MCF 10A (cell line): ENCODE measurements around the gene GPR37L1. TPM values are rescaled to one million over a fixed set of nuclear protein-coding genes. Genes with fewer than 3 reads are reported as not detected.

Source experiments
- BruUV-seq: library from RNA; stranded (reverse); fragments of 400-500 nt; replicated peaks from 2 replicates; lab custom pipeline; 2021; lab: Mats Ljungman, UMichigan
- CTCF ChIA-PET: fragments of 300-600 bp; sonication (Branson Sonifier 250); formaldehyde crosslinking; extraction: SDS; loops from one replicate; lab custom pipeline; 2021; ENCODE audit warnings: antibody characterized with exemption, inconsistent platforms; lab: Yijun Ruan, JAX
- POLR2A ChIA-PET: fragments of 300-600, 350-650 bp; sonication (Branson Sonifier 250); formaldehyde crosslinking; extraction: SDS; loops from one replicate; lab custom pipeline; 2020; ENCODE audit warnings: antibody characterized with exemption, inconsistent platforms; lab: Yijun Ruan, JAX
- DNase-seq: peaks from one replicate; pipeline ENCODE4 v3.0.0-alpha.2; 2018; ENCODE audit not compliant: unreplicated experiment
- H3K27ac Mint-ChIP-seq: one replicate; pipeline ENCODE4 v1.8.0; 2022; ENCODE audit warnings: mild to moderate bottlenecking, low read depth, mixed read lengths; ENCODE audit not compliant: unreplicated experiment
- H3K27me3 Mint-ChIP-seq: one replicate; pipeline ENCODE4 v1.8.0; 2022; ENCODE audit warnings: mixed read lengths; ENCODE audit not compliant: insufficient read depth, unreplicated experiment
- H3K36me3 Mint-ChIP-seq: one replicate; pipeline ENCODE4 v1.8.0; 2022; ENCODE audit warnings: mild to moderate bottlenecking, moderate library complexity, mixed read lengths; ENCODE audit not compliant: insufficient read depth, unreplicated experiment
- H3K4me1 Mint-ChIP-seq: one replicate; pipeline ENCODE4 v1.8.0; 2022; ENCODE audit warnings: mixed read lengths; ENCODE audit not compliant: insufficient read depth, unreplicated experiment
- H3K4me3 Mint-ChIP-seq: one replicate; pipeline ENCODE4 v1.8.0; 2022; ENCODE audit warnings: mild to moderate bottlenecking, moderate library complexity, mixed read lengths; ENCODE audit not compliant: unreplicated experiment
- H3K9me3 Mint-ChIP-seq: one replicate; pipeline ENCODE4 v1.8.0; 2022; ENCODE audit warnings: mixed read lengths; ENCODE audit not compliant: unreplicated experiment
- CTCF ChIP-seq: fragments of 200-600 bp; IDR thresholded peaks from one replicate; pipeline ENCODE4 v1.8.0; 2022; ENCODE audit warnings: antibody characterized with exemption, mild to moderate bottlenecking; ENCODE audit not compliant: unreplicated experiment
- intact Hi-C: fragments of 100-400 bp; cut with micrococcal nuclease; formaldehyde crosslinking; loops from 2 replicates; pipeline ENCODE4 v1.14.1; 2022
- total RNA-seq: library from RNA; stranded (reverse); gene quantifications from 2 replicates; pipeline ENCODE4 v1.2.3, GENCODE V29; 2022

Gene GPR37L1
- total RNA-seq, 1 experiment from 2014 or later = not detected

- no TSS peak for BruUV-seq
- POLR2A ChIA-PET = interaction anchor here (0.6 to 2.8 kb wide), 11 partner anchors 49 to 222 kb away, joined by 3 to 13 read pairs (median 4); no protein-coding TSS in a partner anchor
Observed at GRCh38 chr1:202106340-202107254, 16.1 kb upstream of the GPR37L1 start.

GRCh38 chr1:202107321-202107761 is 15.4 kb upstream of the GPR37L1 start:
- H3K4me1 Mint-ChIP-seq = peaks cover 45% of the 10 kb centered on the region
- no TSS peak for BruUV-seq
- H3K27ac Mint-ChIP-seq = peak overlapping the region; percentile 39
- H3K9me3 Mint-ChIP-seq = no peaks in the 10 kb centered on the region
- POLR2A ChIA-PET = interaction anchor here (0.6 to 2.8 kb wide), 8 partner anchors 50 to 104 kb away, joined by 3 to 13 read pairs (median 5); no protein-coding TSS in a partner anchor
- no peaks in the 10 kb centered on the region for H3K36me3 Mint-ChIP-seq
- no peak overlapping the region for H3K4me3 Mint-ChIP-seq
- CTCF ChIA-PET = interaction anchor here (0.6 to 4.7 kb wide), 9 partner anchors 12 to 123 kb away, joined by 3 to 49 read pairs (median 8); no protein-coding TSS in a partner anchor
- peak; percentile 90 for DNase-seq
- intact Hi-C loops = no loop called here
- TF ChIP-seq CTCF = no peak
- H3K27me3 Mint-ChIP-seq = no peaks in the 10 kb centered on the region

More at GRCh38 chr1:202106340-202107254, 16.1 kb upstream of the GPR37L1 start:
- peaks cover 45% of the 10 kb centered on the region for H3K4me1 Mint-ChIP-seq
- CTCF ChIA-PET = interaction anchor here (0.5 to 4.7 kb wide), 15 partner anchors 11 to 267 kb away, joined by 3 to 49 read pairs (median 4); no protein-coding TSS in a partner anchor
- no peak for TF ChIP-seq CTCF
- H3K27me3 Mint-ChIP-seq = no peaks in the 10 kb centered on the region
- H3K4me3 Mint-ChIP-seq = no peak overlapping the region
- intact Hi-C loops = no loop called here
- H3K9me3 Mint-ChIP-seq = no peaks in the 10 kb centered on the region
- peak overlapping the region; percentile 2 for H3K27ac Mint-ChIP-seq
- peak; percentile 63 for DNase-seq
- no peaks in the 10 kb centered on the region for H3K36me3 Mint-ChIP-seq

- BruUV-seq = no TSS peak
- intact Hi-C loops = no loop called here
- peaks cover 52% of the 10 kb centered on the region for H3K4me1 Mint-ChIP-seq
- POLR2A ChIA-PET = interaction anchor here (0.6 to 2.8 kb wide), 13 partner anchors 8 to 125 kb away, joined by 3 to 13 read pairs (median 4); no protein-coding TSS in a partner anchor
- no peak overlapping the region for H3K4me3 Mint-ChIP-seq
- H3K27ac Mint-ChIP-seq = peak overlapping the region; percentile 39
- CTCF ChIA-PET = interaction anchor here (0.5 to 4.7 kb wide), 10 partner anchors 11 to 122 kb away, joined by 3 to 49 read pairs (median 4); no protein-coding TSS in a partner anchor
- peak; percentile 91 for DNase-seq
- no peaks in the 10 kb centered on the region for H3K27me3 Mint-ChIP-seq
- no peaks in the 10 kb centered on the region for H3K9me3 Mint-ChIP-seq
- no peaks in the 10 kb centered on the region for H3K36me3 Mint-ChIP-seq
- TF ChIP-seq CTCF = no peak
Observed at GRCh38 chr1:202107801-202108731, 14.7 kb upstream of the GPR37L1 start.
